GM19193 (cell line): ENCODE results near the gene HAT1.

ENCODE experiments used
- POLR2A ChIP-seq: IDR thresholded peaks from 4 replicates; pipeline ENCODE4 v1.6.1; 2011; ENCODE audit not compliant: insufficient read depth, insufficient read length; ENCODE audit errors: extremely low read depth

HAT1 gene

GRCh38 chr2:171986778-171987177, 64.5 kb downstream of the HAT1 start:
- no peak for TF ChIP-seq POLR2A

- TF ChIP-seq POLR2A = no peak
Measured at GRCh38 chr2:171991027-171991426, 68.8 kb downstream of the HAT1 start.

GRCh38 chr2:171995586-171995985, 73.3 kb downstream of the HAT1 start:
- TF ChIP-seq POLR2A = no peak

- no peak for TF ChIP-seq POLR2A
Measured at GRCh38 chr2:171996021-171996420, 73.8 kb downstream of the HAT1 start.

GRCh38 chr2:171999161-171999560, 76.9 kb downstream of the HAT1 start:
- no peak for TF ChIP-seq POLR2A

- peak; percentile 91 for TF ChIP-seq POLR2A
Measured at GRCh38 chr2:171999604-172000469, 77.6 kb downstream of the HAT1 start, which contains the start of gene METAP1D. Gene METAP1D (plus strand): TSS chr2:171999953. CDS start chr2:171999970, 17 bp downstream.

- TF ChIP-seq POLR2A = no peak
Measured at GRCh38 chr2:172000696-172001361, 78.6 kb downstream of the HAT1 start.

- no peak for TF ChIP-seq POLR2A
Measured at GRCh38 chr2:172007372-172007771, 85.1 kb downstream of the HAT1 start.

GRCh38 chr2:172009823-172010222, 87.6 kb downstream of the HAT1 start:
- no peak for TF ChIP-seq POLR2A

- TF ChIP-seq POLR2A = no peak
Measured at GRCh38 chr2:172011812-172012575, 89.7 kb downstream of the HAT1 start.

GRCh38 chr2:172012677-172013391, 90.6 kb downstream of the HAT1 start:
- TF ChIP-seq POLR2A = no peak

- no peak for TF ChIP-seq POLR2A
Measured at GRCh38 chr2:172013396-172013795, 91.1 kb downstream of the HAT1 start.

GRCh38 chr2:172021074-172021931, 99.0 kb downstream of the HAT1 start:
- TF ChIP-seq POLR2A = no peak

- TF ChIP-seq POLR2A = no peak
Measured at GRCh38 chr2:172021955-172022354, 99.7 kb downstream of the HAT1 start.
